OCI-LY7 (cell line): Measurements from ENCODE around the gene KIR2DL3. TPM values are rescaled to one million over a fixed set of nuclear protein-coding genes. Genes with fewer than 3 reads are reported as not detected.
"Not testable (repeated sequence)": the region's sequence is repeated elsewhere in the genome, so short reads cannot be mapped to it uniquely, and the experiment has no call there.

Experiments used
- BruUV-seq: library from RNA; stranded (reverse); fragments of 400-500 nt; replicated peaks from 2 replicates; lab custom pipeline; 2021; lab: Mats Ljungman, UMichigan
- CTCF ChIA-PET: fragments of 300-600 bp; sonication (Branson Sonifier 250); formaldehyde crosslinking; loops from one replicate; lab custom pipeline; 2022; ENCODE audit warnings: antibody characterized with exemption; ENCODE audit not compliant: unreplicated experiment; lab: Charles Lee
- POLR2A ChIA-PET: fragments of 300-600 bp; sonication (Branson Sonifier 250); formaldehyde crosslinking; loops from one replicate; lab custom pipeline; 2022; ENCODE audit warnings: antibody characterized with exemption; lab: Charles Lee
- DNase-seq: peaks from one replicate; pipeline ENCODE4 v3.0.0-alpha.2; 2015; ENCODE audit warnings: low spot score
- H2AFZ ChIP-seq: fragments of 200-600 bp; sonication (generic), shearing (Covaris generic); 2 replicates; pipeline ENCODE4 v1.6.1; 2014; ENCODE audit warnings: mild to moderate bottlenecking, antibody characterized with exemption, low read length, moderate library complexity
- H3K27ac ChIP-seq: fragments of 200-600 bp; sonication (generic); 2 replicates; pipeline ENCODE4 v1.5.1; 2014; ENCODE audit warnings: mixed run types, low read depth, mild to moderate bottlenecking, moderate library complexity, low read length, inconsistent platforms; ENCODE audit not compliant: poor library complexity, severe bottlenecking
- H3K36me3 ChIP-seq: fragments of 200-600 bp; sonication (generic); 2 replicates; pipeline ENCODE4 v1.6.1; 2014; ENCODE audit warnings: mild to moderate bottlenecking, antibody characterized with exemption, low read length, moderate library complexity, mixed read lengths; ENCODE audit not compliant: insufficient read depth
- H3K4me1 ChIP-seq: fragments of 200-600 bp; sonication (generic); 2 replicates; pipeline ENCODE4 v1.5.1; 2014; ENCODE audit warnings: mild to moderate bottlenecking, low read length; ENCODE audit not compliant: insufficient read depth, poor library complexity, severe bottlenecking
- H3K4me2 ChIP-seq: fragments of 200-600 bp; sonication (generic); 2 replicates; pipeline ENCODE4 v1.6.1; 2014; ENCODE audit warnings: mild to moderate bottlenecking, low read length
- H3K4me3 ChIP-seq: fragments of 200-600 bp; sonication (generic); 2 replicates; pipeline ENCODE4 v1.5.1; 2014; ENCODE audit warnings: mild to moderate bottlenecking, low read depth, low read length; ENCODE audit not compliant: poor library complexity, severe bottlenecking
- H3K79me2 ChIP-seq: fragments of 200-600 bp; sonication (generic); 2 replicates; pipeline ENCODE4 v1.6.1; 2016; ENCODE audit warnings: low read depth, mild to moderate bottlenecking, low read length, moderate library complexity, mixed read lengths; ENCODE audit not compliant: insufficient read depth
- H3K9me2 ChIP-seq: fragments of 200-600 bp; sonication (generic); 2 replicates; pipeline ENCODE4 v1.6.1; 2016; ENCODE audit warnings: mild to moderate bottlenecking, low read length, mixed read lengths; ENCODE audit not compliant: insufficient read depth
- H3K9me3 ChIP-seq: fragments of 200-600 bp; sonication (generic); 2 replicates; pipeline ENCODE4 v1.6.1; 2014; ENCODE audit warnings: mild to moderate bottlenecking, mixed run types, low read length, mixed read lengths
- H4K20me1 ChIP-seq: fragments of 200-600 bp; sonication (generic); 2 replicates; pipeline ENCODE4 v1.6.1; 2014; ENCODE audit warnings: mild to moderate bottlenecking, antibody characterized with exemption, low read length, moderate library complexity, mixed read lengths; ENCODE audit not compliant: insufficient read depth
- intact Hi-C: fragments of 100-400 bp; cut with micrococcal nuclease; formaldehyde crosslinking; loops from one replicate; pipeline ENCODE4 v1.10.0; 2022; ENCODE audit not compliant: unreplicated experiment
- total RNA-seq, 2 experiments: library from RNA; depleted of rRNA in 1 of 2; stranded (reverse); fragments of >200 nt in 1 of 2; shearing (Covaris generic) in 1 of 2; gene quantifications; 2 replicates each; pipeline ENCODE4 v1.2.3, GENCODE V29; 2014 to 2022

KIR2DL3 gene
- total RNA-seq, 2 experiments from 2014 or later: not detected

- H3K4me1 ChIP-seq, CTCF ChIA-PET, H4K20me1 ChIP-seq, H2AFZ ChIP-seq, H3K9me2 ChIP-seq, H3K4me3 ChIP-seq, intact Hi-C loops, H3K79me2 ChIP-seq, H3K36me3 ChIP-seq, H3K4me2 ChIP-seq, BruUV-seq, H3K9me3 ChIP-seq, POLR2A ChIA-PET, H3K27ac ChIP-seq, DNase-seq: not testable (repeated sequence)
Measured at GRCh38 chr19:54769646-54770045, 31.3 kb downstream of the KIR2DL3 start, which contains the start of gene KIR2DL1. Gene KIR2DL1, plus strand, starts transcription at chr19:54769793. Its CDS starts 58 bp downstream, at chr19:54769851.

GRCh38 chr19:54770511-54770910 is 32.2 kb downstream of the KIR2DL3 start:
- H3K36me3 ChIP-seq, H3K4me2 ChIP-seq, H3K27ac ChIP-seq, CTCF ChIA-PET, H4K20me1 ChIP-seq, intact Hi-C loops, H3K79me2 ChIP-seq, POLR2A ChIA-PET, H3K9me3 ChIP-seq, H3K9me2 ChIP-seq, H2AFZ ChIP-seq, DNase-seq, BruUV-seq, H3K4me1 ChIP-seq, H3K4me3 ChIP-seq: not testable (repeated sequence)

- H3K79me2 ChIP-seq, H3K9me3 ChIP-seq, BruUV-seq, H2AFZ ChIP-seq, H3K36me3 ChIP-seq, intact Hi-C loops, H3K27ac ChIP-seq, DNase-seq, H3K4me2 ChIP-seq, H3K4me3 ChIP-seq, POLR2A ChIA-PET, H4K20me1 ChIP-seq, H3K9me2 ChIP-seq, CTCF ChIA-PET, H3K4me1 ChIP-seq: not testable (repeated sequence)
Measured at GRCh38 chr19:54771018-54771960, 33.0 kb downstream of the KIR2DL3 start.

- H2AFZ ChIP-seq, H3K9me3 ChIP-seq, H3K4me2 ChIP-seq, H4K20me1 ChIP-seq, H3K36me3 ChIP-seq, H3K27ac ChIP-seq, H3K79me2 ChIP-seq, H3K9me2 ChIP-seq, intact Hi-C loops, POLR2A ChIA-PET, DNase-seq, H3K4me1 ChIP-seq, CTCF ChIA-PET, H3K4me3 ChIP-seq, BruUV-seq: not testable (repeated sequence)
Measured at GRCh38 chr19:54772666-54773065, 34.4 kb downstream of the KIR2DL3 start.

GRCh38 chr19:54775095-54775815 is 36.9 kb downstream of the KIR2DL3 start:
- H3K4me2 ChIP-seq, H3K4me3 ChIP-seq, H2AFZ ChIP-seq, H3K36me3 ChIP-seq, H3K9me2 ChIP-seq, H3K27ac ChIP-seq, POLR2A ChIA-PET, H4K20me1 ChIP-seq, BruUV-seq, intact Hi-C loops, H3K4me1 ChIP-seq, H3K9me3 ChIP-seq, H3K79me2 ChIP-seq, DNase-seq: not testable (repeated sequence)
- CTCF ChIA-PET: interaction anchor here (0.6 kb wide), 1 partner anchor 839 kb away, joined by 3 read pairs; no protein-coding TSS in a partner anchor

- H2AFZ ChIP-seq, H3K4me3 ChIP-seq, H3K9me3 ChIP-seq, H3K27ac ChIP-seq, POLR2A ChIA-PET, H3K9me2 ChIP-seq, H3K4me1 ChIP-seq, H3K36me3 ChIP-seq, intact Hi-C loops, H3K4me2 ChIP-seq, BruUV-seq, DNase-seq, H3K79me2 ChIP-seq, CTCF ChIA-PET, H4K20me1 ChIP-seq: not testable (repeated sequence)
Measured at GRCh38 chr19:54775830-54776229, 37.5 kb downstream of the KIR2DL3 start.
